GM19240 (cell line): ENCODE measurements around the gene ZFAND2A.
A peak's percentile ranks its signal among the peaks of the same experiment; 100 is the strongest.

ENCODE experiments used
- DNase-seq: peaks from one replicate; pipeline ENCODE4 v3.0.0; 2011; ENCODE audit warnings: low spot score; ENCODE audit not compliant: insufficient read length

Gene ZFAND2A

GRCh38 chr7:1109581-1110310, 50.2 kb downstream of the ZFAND2A start:
- no peak for DNase-seq

GRCh38 chr7:1108264-1108920, 51.6 kb downstream of the ZFAND2A start:
- no peak for DNase-seq

DNA sequence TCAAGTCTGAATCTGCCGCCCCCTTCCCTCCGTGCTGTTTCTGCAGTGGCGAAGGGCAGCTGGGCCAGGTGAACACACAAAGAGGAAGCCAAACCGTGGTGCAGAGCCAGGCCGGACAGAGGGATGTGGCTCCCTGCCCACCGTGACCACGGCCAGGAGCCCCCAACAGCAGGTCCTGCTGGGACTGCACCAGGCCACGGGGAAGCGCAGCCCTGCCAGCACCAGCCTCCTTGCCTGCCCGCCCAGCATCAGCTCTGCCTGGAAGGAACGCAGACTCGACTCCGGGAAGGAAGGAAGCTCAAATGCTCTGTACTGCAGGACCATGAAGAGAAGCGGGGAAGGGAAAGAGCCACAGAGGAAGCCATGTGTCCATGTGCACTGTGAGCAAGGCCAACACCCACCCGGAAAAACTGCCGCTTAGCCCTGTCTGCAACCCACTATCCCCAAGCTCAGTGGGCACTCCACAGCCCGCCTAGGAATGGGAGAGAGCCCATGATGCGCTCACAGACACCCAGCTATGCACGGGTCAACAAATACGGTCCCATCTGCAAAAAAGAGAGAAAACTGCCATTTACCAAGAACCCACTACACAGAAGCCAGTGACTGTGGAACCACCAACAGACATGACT, 53.1 kb downstream of the ZFAND2A start:
- no peak for DNase-seq

- no peak for DNase-seq
Measured at GRCh38 chr7:1106063-1106792, 53.8 kb downstream of the ZFAND2A start.

GRCh38 chr7:1105189-1105588, 54.8 kb downstream of the ZFAND2A start:
- DNase-seq, result peak; percentile 72

GRCh38 chr7:1104516-1105179, 55.3 kb downstream of the ZFAND2A start:
- DNase-seq, result no peak

GRCh38 chr7:1103789-1104515, 56.0 kb downstream of the ZFAND2A start:
- DNase-seq, result no peak

DNA sequence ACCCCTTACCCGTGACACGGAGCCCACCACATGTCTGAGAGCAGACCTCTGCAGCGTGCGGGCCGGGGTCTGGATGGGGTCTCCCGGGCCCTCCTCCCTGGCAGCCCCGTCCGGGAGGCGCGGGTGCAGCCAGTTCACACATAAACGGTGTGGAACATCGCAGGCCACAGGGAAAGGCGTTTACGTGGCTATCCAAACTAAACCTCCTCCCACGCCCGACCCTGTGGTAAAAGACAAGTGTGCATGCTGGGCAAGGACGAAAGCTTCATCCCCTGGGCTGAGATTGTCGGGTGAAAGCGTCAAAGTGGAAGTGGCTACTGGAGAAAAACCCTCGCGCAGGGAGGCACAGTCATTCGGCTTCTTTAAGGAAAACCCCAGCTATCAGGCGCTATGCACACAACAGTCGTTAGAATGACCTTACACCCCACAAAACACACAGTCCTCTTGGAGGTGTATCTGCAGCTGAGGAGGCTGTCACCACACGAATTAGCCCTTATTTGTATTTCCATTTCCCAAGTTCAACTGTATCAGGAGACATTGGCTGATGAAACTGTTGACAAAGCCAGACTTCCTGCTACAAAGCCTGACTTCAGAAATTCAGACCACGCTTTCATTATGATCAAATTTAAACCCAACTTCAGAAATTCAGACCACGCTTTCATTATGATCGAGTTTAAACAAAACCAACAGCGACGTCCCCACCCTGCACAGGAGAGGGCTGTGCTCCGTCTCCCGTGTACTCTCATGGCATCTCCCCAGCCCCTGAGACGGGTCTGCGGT, 56.8 kb downstream of the ZFAND2A start:
- peak; percentile 57 for DNase-seq
